H1 (cell line): ENCODE measurements around the gene SSTR1. TPM values are rescaled to one million over a fixed set of nuclear protein-coding genes. Genes with fewer than 3 reads are reported as not detected.

ENCODE experiments used
- CTCF ChIA-PET: fragments of 300-600 bp; sonication (Branson Sonifier 250); formaldehyde crosslinking; loops from one replicate; lab custom pipeline; 2021; ENCODE audit not compliant: partially characterized antibody; lab: Charles Lee
- POLR2A ChIA-PET: fragments of 300-600 bp; sonication (Branson Sonifier 250); formaldehyde crosslinking; loops from one replicate; lab custom pipeline; 2021; ENCODE audit warnings: inconsistent platforms; ENCODE audit not compliant: partially characterized antibody; lab: Charles Lee
- DNase-seq, 2 experiments: peaks; one replicate each; pipeline versions ENCODE4 v3.0.0 to v3.0.0-alpha.2; 2010 to 2022; ENCODE audit warnings: low spot score in 2 of 2, low read depth in 1 of 2, mixed read lengths in 1 of 2
- FAIRE-seq: peaks from 2 replicates; lab custom pipeline; 2011; peaks lifted over from hg19 to GRCh38; lab: Jason Lieb, UNC
- H2AFZ ChIP-seq: 2 replicates; pipeline ENCODE4 v1.8.1; 2012; ENCODE audit warnings: low read length, inconsistent platforms
- H2AK5ac ChIP-seq: 2 replicates; pipeline ENCODE4 v1.6.1; 2013; ENCODE audit warnings: low read depth, low read length
- H2BK120ac ChIP-seq: replicated peaks from 2 replicates; pipeline ENCODE3; 2013; ENCODE audit warnings: low read depth, low read length, inconsistent platforms
- H2BK12ac ChIP-seq: 2 replicates; pipeline ENCODE4 v1.6.1; 2013; ENCODE audit warnings: low read depth, low read length
- H2BK15ac ChIP-seq: 2 replicates; pipeline ENCODE4 v1.6.1; 2013; ENCODE audit warnings: low read length
- H2BK20ac ChIP-seq: 2 replicates; pipeline ENCODE4 v1.6.1; 2013; ENCODE audit warnings: low read length
- H2BK5ac ChIP-seq: 2 replicates; pipeline ENCODE4 v1.6.1; 2013; ENCODE audit warnings: low read depth, low read length
- H3K14ac ChIP-seq: 2 replicates; pipeline ENCODE4 v1.6.1; 2013; ENCODE audit warnings: inconsistent platforms; ENCODE audit not compliant: insufficient read length
- H3K18ac ChIP-seq: 2 replicates; pipeline ENCODE4 v1.6.1; 2013; ENCODE audit warnings: low read length; ENCODE audit errors: extremely low read depth
- H3K23ac ChIP-seq: 2 replicates; pipeline ENCODE4 v1.6.1; 2013; ENCODE audit warnings: inconsistent platforms; ENCODE audit not compliant: insufficient read length
- H3K23me2 ChIP-seq: 2 replicates; pipeline ENCODE4 v1.6.1; 2013; ENCODE audit warnings: low read depth, low read length
- H3K27ac ChIP-seq: 2 replicates; pipeline ENCODE4 v1.6.1; 2011; ENCODE audit warnings: low read depth, low read length, inconsistent platforms
- H3K27me3 ChIP-seq, 4 experiments: replicated peaks in 1 of 4; 1 replicate in 1 of 4; 2 replicates in 3 of 4; pipeline versions ENCODE4 v1.6.1 to v1.8.1; 2011 to 2013; ENCODE audit warnings: low read length in 3 of 4, mild to moderate bottlenecking in 3 of 4, inconsistent platforms in 2 of 4, mixed read lengths in 2 of 4, moderate library complexity in 1 of 4; ENCODE audit not compliant: control insufficient read depth in 3 of 4, insufficient read depth in 3 of 4; ENCODE audit errors: extremely low read depth in 1 of 4
- H3K36me3 ChIP-seq, 4 experiments: 2 replicates each; pipeline versions ENCODE4 v1.6.1 to v1.8.1; 2011 to 2013; ENCODE audit warnings: mild to moderate bottlenecking in 4 of 4, low read length in 3 of 4, moderate library complexity in 2 of 4, control low read depth in 1 of 4, inconsistent platforms in 1 of 4; ENCODE audit not compliant: insufficient read depth in 4 of 4, control insufficient read depth in 2 of 4
- H3K4ac ChIP-seq: replicated peaks from 2 replicates; pipeline ENCODE3; 2013; ENCODE audit warnings: low read length, low read depth, mixed read lengths, inconsistent platforms; ENCODE audit not compliant: insufficient read length
- H3K4me1 ChIP-seq, 4 experiments: replicated peaks in 1 of 4; 1 replicate in 1 of 4; 2 replicates in 3 of 4; pipeline versions ENCODE4 v1.6.1 to v1.8.1; 2011 to 2013; ENCODE audit warnings: low read length in 3 of 4, inconsistent platforms in 2 of 4, mixed read lengths in 1 of 4; ENCODE audit not compliant: insufficient read depth in 4 of 4, control insufficient read depth in 3 of 4
- H3K4me2 ChIP-seq, 2 experiments: 2 replicates each; pipeline versions ENCODE4 v1.6.1 to v1.8.1; 2011 to 2013; ENCODE audit warnings: low read depth in 2 of 2, low read length in 2 of 2, control low read depth in 1 of 2, inconsistent platforms in 1 of 2, mild to moderate bottlenecking in 1 of 2; ENCODE audit not compliant: insufficient read depth in 1 of 2
- H3K4me3 ChIP-seq, 4 experiments: fragments of 200-600, 300-600 bp in 1 of 4; sonication (generic), shearing (Covaris generic), sonication (Bioruptor Twin) in 1 of 4; 2 replicates each; pipeline versions ENCODE4 v1.5.1 to v1.8.1; 2011 to 2016; ENCODE audit warnings: low read length in 4 of 4, low read depth in 3 of 4, control low read depth in 2 of 4, inconsistent platforms in 2 of 4, mild to moderate bottlenecking in 2 of 4, mixed read lengths in 1 of 4, moderate library complexity in 1 of 4; ENCODE audit not compliant: insufficient read depth in 2 of 4; ENCODE audit errors: extremely low read depth in 1 of 4
- H3K56ac ChIP-seq: replicated peaks from 2 replicates; pipeline ENCODE3; 2013; ENCODE audit warnings: low read depth, mild to moderate bottlenecking, mixed read lengths, low read length, inconsistent platforms; ENCODE audit not compliant: insufficient read length
- H3K79me1 ChIP-seq: 2 replicates; pipeline ENCODE4 v1.6.1; 2013; ENCODE audit warnings: low read depth, low read length, control low read depth
- H3K79me2 ChIP-seq, 2 experiments: 2 replicates each; pipeline versions ENCODE4 v1.6.1 to v1.8.1; 2012 to 2013; ENCODE audit warnings: low read length in 2 of 2, mild to moderate bottlenecking in 2 of 2, inconsistent platforms in 1 of 2; ENCODE audit not compliant: insufficient read depth in 2 of 2, control insufficient read depth in 1 of 2
- H3K9ac ChIP-seq, 4 experiments: replicated peaks in 1 of 4; 1 replicate in 1 of 4; 2 replicates in 3 of 4; pipeline versions ENCODE4 v1.6.1 to v1.8.1; 2011 to 2013; ENCODE audit warnings: low read depth in 3 of 4, low read length in 3 of 4, control low read depth in 2 of 4, mild to moderate bottlenecking in 2 of 4, moderate library complexity in 2 of 4, inconsistent platforms in 1 of 4; ENCODE audit errors: extremely low read depth in 1 of 4
- H3K9me3 ChIP-seq, 2 experiments: 2 replicates each; pipeline versions ENCODE4 v1.6.1 to v1.8.1; 2012 to 2013; ENCODE audit warnings: mild to moderate bottlenecking in 2 of 2, moderate library complexity in 2 of 2, control low read depth in 1 of 2, inconsistent platforms in 1 of 2, low read depth in 1 of 2, low read length in 1 of 2, mixed read lengths in 1 of 2; ENCODE audit not compliant: insufficient read depth in 2 of 2
- H4K20me1 ChIP-seq, 2 experiments: replicated peaks in 1 of 2; 2 replicates each; pipeline versions ENCODE3 to v1.8.1; 2011 to 2013; ENCODE audit warnings: inconsistent platforms in 2 of 2, low read length in 2 of 2, mild to moderate bottlenecking in 1 of 2; ENCODE audit not compliant: insufficient read depth in 2 of 2, control insufficient read depth in 1 of 2
- H4K5ac ChIP-seq: 2 replicates; pipeline ENCODE4 v1.6.1; 2013; ENCODE audit warnings: low read length, low read depth, mixed read lengths, inconsistent platforms; ENCODE audit not compliant: insufficient read length
- H4K8ac ChIP-seq: 2 replicates; pipeline ENCODE4 v1.8.0; 2013; ENCODE audit warnings: mild to moderate bottlenecking, moderate library complexity, low read length, inconsistent platforms; ENCODE audit not compliant: insufficient read depth; ENCODE audit errors: extremely low read depth
- H4K91ac ChIP-seq: replicated peaks from 2 replicates; pipeline ENCODE3; 2013; ENCODE audit warnings: low read length, mixed read lengths, inconsistent platforms; ENCODE audit not compliant: insufficient read length
- EP300 ChIP-seq, 2 experiments: IDR thresholded peaks; 1 replicate in 1 of 2; 2 replicates in 1 of 2; pipeline ENCODE4 v1.6.1; 2011 to 2012; ENCODE audit warnings: low read depth in 2 of 2, low read length in 2 of 2, mild to moderate bottlenecking in 2 of 2, borderline replicate concordance in 1 of 2, inconsistent platforms in 1 of 2, moderate library complexity in 1 of 2
- POLR2AphosphoS5 ChIP-seq: IDR thresholded peaks from 2 replicates; pipeline ENCODE4 v1.6.1; 2011; ENCODE audit warnings: low read depth, low read length
- WGBS, 2 experiments: shearing (Covaris generic) in 1 of 2; methylation state at CpG; one replicate each; pipeline versions ENCODE4 v1.1.6 to v1.1.7; 2013 to 2015; ENCODE audit warnings: low lambda C conversion rate in 2 of 2, mixed read lengths in 2 of 2, inconsistent platforms in 1 of 2, low coverage in 1 of 2, missing lambda C conversion rate in 1 of 2; ENCODE audit not compliant: insufficient replicate concordance in 2 of 2, insufficient coverage in 1 of 2, insufficient read length in 1 of 2; ENCODE audit errors: extremely low coverage in 1 of 2, missing lambda C conversion rate in 1 of 2; 5-methylcytosine and 5-hydroxymethylcytosine counted together
- polyA plus RNA-seq, 7 experiments: library from polyadenylated mRNA; depleted of rRNA in 3 of 7; stranded (reverse) in 5 of 7; unstranded in 2 of 7; fragments of >200 nt in 5 of 7; fragments of 200-250 nt in 2 of 7; gene quantifications; 1 replicate in 5 of 7; 2 replicates in 1 of 7; 4 replicates in 1 of 7; pipeline versions ENCODE4 v1.2.1 to v1.2.3, GENCODE V29; 2011 to 2013; ENCODE audit warnings: missing spikeins in 2 of 7, mixed read lengths in 2 of 7
- total RNA-seq: library from RNA; stranded (reverse); fragmentation: NEBNext Ultra II Directional; extraction: Animal tissue kit (Norgen Biotek cat#: 25700); gene quantifications from 2 replicates; pipeline ENCODE4 v1.2.1, GENCODE V29; 2021

SSTR1 gene
- total and polyA plus RNA-seq, 2 of the 8 experiments (the other 6 are each of a cell fraction or from before 2014, with no cell fraction given), result 0.82 to 0.93 TPM

DNA sequence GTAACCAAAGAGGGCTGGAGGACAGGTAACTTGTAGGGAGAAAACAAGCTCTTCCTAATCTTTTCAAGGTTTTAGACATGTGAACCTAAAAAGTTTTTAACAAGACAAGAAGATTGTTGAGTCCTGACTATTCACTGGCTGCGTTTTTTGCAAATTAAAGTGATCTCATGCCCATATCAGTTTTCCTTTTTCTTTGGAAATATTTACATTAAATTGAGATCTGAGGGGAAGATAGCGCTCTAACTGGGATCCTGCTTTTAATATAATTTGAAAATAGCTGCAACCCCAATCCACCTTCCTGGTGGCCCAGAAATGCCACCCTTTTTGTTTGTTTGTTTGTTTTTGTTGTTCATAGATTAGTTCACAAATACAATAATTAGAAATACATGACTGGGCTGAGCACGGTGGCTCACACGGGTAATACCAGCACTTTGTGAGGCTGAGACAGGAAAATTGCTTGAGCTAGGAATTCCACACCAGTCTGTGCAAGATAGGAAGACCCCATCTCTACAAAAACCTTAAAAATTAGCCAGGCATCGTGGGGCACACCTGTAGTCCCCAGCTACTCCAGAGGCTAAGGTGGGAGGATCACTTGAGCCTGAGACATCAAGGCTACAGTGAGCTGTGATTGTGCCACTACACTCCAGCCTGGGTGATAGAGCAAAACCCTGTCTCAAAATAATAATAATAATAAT lies 2.4 kb upstream of the SSTR1 start:
- Histone ChIP-seq H3K23ac (no peak overlapping the region), H4K91ac (no peak overlapping the region), H2BK5ac (no peak overlapping the region), H2BK15ac (no peak overlapping the region), H2AK5ac (no peak overlapping the region), H2AFZ (no peak overlapping the region), H3K4ac (no peak overlapping the region), H3K36me3 (peaks cover 0 to 10% (median 5%) of the 10 kb centered on the region in 4 experiments; a peak in 6 of 8 replicates), H3K79me1 (no peaks in the 10 kb centered on the region), H2BK120ac (no peak overlapping the region), H3K9me3 (peaks cover 4 to 7% of the 10 kb centered on the region in 2 experiments; a peak in 2 of 4 replicates), H3K56ac (no peak overlapping the region), H3K27ac (no peak overlapping the region), H3K4me3 (no peak overlapping the region), H3K27me3 (peaks cover 36 to 47% (median 44%) of the 10 kb centered on the region in 4 experiments), H4K8ac (no peak overlapping the region), H3K14ac (no peak overlapping the region), H3K79me2 (no peaks in the 10 kb centered on the region), H2BK20ac (no peak overlapping the region), H2BK12ac (no peak overlapping the region), H4K5ac (no peak overlapping the region), H3K9ac (no peak overlapping the region), H3K4me2 (no peak overlapping the region), H3K4me1 (peaks cover 3 to 20% (median 12%) of the 10 kb centered on the region in 4 experiments), H3K23me2 (peaks cover 12% of the 10 kb centered on the region), H3K18ac (no peak overlapping the region), H4K20me1 (peaks cover 8 to 12% of the 10 kb centered on the region in 2 experiments)
- WGBS, 2 experiments, result 70% methylated on average over 5 of the region's 5 CpGs; no CpG with 5 or more reads in 1 of the 2 experiments
- ChIA-PET CTCF (interaction anchor here (0.7 to 1.6 kb wide), 6 partner anchors 8 to 396 kb away, joined by 3 to 5 read pairs (median 4); no protein-coding TSS in a partner anchor), POLR2A (interaction anchor here (0.7 to 8.9 kb wide), 34 partner anchors 9 to 521 kb away, joined by 3 to 70 read pairs (median 4); partner anchors contain the start of gene CLEC14A)
- FAIRE-seq, result no peak
- no peak for DNase-seq
- TF ChIP-seq POLR2AphosphoS5, result peak; percentile 64
- TF ChIP-seq EP300 (IDR thresholded peaks at IDR 0.05; ENCODE audit: borderline replicate concordance in 1 of 2, low read depth in 2 of 2, low read length in 2 of 2), result no peak
